ENCODE data around the gene MPZL2.
"Not testable (repeated sequence)": the region's sequence is repeated elsewhere in the genome, so short reads cannot be mapped to it uniquely, and the experiment has no call there.

Gene MPZL2

DNA sequence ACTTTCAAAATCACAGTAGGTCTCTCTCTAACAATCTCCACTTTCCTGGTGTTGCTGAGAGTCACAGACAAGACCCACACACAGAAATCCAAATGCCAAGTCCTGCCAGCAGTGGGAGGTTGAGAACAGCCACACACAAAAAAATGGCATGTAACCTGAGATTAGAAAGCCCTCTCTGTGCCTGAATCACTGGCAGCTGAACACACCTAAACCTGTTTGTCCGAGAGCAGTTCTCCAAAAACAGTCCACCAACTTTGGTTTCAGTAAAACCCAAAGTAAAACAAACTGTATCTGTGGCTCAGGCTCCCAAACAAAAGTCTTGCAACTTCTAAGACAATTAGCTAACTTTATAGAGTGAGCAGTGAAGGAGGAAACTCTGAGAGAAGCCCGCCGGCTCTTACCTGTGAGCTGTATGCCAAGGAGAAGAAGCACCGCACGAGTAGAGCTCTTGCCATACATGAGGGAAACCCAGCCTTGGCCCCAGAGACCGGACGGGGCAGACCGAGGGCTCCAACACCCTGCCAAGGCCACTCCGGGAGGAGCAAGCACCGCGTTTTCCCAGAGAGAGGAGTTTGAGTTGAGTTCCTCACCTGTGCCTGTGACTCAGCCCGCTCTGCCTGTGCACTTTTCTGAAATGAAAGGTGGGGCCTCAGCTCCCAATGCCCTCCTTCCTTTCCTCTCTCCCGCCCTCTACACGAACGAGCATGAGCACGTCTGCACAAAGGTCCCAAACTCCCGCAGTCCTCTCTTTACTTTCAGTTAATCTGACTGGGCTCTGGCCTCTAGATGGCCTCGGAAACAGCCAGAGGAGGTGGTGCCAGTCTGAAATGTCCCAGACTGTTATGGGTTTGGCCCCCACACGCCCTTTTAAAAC is at the start of gene MPZL2:
Gene MPZL2 (minus strand): TSS at position 603 of the 874 bp plus-strand sequence. CDS start 144 bp downstream, at position 459.
- ChIA-PET POLR2A (no interaction called here), CTCF (no interaction called here)
- no peak for DNase-seq (ENCODE audit: extremely low spot score)
- TF ChIP-seq SP1 (IDR thresholded peaks at IDR 0.05), result no peak
- TF ChIP-seq TARDBP (IDR thresholded peaks at IDR 0.05), result no peak
- no peak for TF ChIP-seq LEF1 (IDR thresholded peaks at IDR 0.05; ENCODE audit: borderline replicate concordance)
- TF ChIP-seq, protein P1, sequence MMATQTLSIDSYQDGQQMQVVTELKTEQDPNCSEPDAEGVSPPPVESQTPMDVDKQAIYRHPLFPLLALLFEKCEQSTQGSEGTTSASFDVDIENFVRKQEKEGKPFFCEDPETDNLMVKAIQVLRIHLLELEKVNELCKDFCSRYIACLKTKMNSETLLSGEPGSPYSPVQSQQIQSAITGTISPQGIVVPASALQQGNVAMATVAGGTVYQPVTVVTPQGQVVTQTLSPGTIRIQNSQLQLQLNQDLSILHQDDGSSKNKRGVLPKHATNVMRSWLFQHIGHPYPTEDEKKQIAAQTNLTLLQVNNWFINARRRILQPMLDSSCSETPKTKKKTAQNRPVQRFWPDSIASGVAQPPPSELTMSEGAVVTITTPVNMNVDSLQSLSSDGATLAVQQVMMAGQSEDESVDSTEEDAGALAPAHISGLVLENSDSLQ (IDR thresholded peaks at IDR 0.05), result no peak
- no peak for TF ChIP-seq HDGF (IDR thresholded peaks at IDR 0.05; ENCODE audit: borderline replicate concordance)
- no peak for TF ChIP-seq ZNF384 (IDR thresholded peaks at IDR 0.05)
- no peak for TF ChIP-seq ELF4 (IDR thresholded peaks at IDR 0.05)
- TF ChIP-seq FOXK2 (IDR thresholded peaks at IDR 0.05), result no peak
- TF ChIP-seq FOXA1 (IDR thresholded peaks at IDR 0.05), result no peak

GRCh38 chr11:118313242-118313641 is 49.1 kb upstream of the MPZL2 start:
- TF ChIP-seq ARNT (IDR thresholded peaks at IDR 0.05) (no peak), NFRKB (IDR thresholded peaks at IDR 0.05) (no peak), BHLHE40 (IDR thresholded peaks at IDR 0.05; ENCODE audit: borderline replicate concordance) (no peak)
- no peak for DNase-seq (ENCODE audit: extremely low spot score)
- ChIA-PET CTCF (no interaction called here), POLR2A (interaction anchor here (0.6 kb wide), 1 partner anchor 134 kb away, joined by 3 read pairs; no protein-coding TSS in a partner anchor)

DNA sequence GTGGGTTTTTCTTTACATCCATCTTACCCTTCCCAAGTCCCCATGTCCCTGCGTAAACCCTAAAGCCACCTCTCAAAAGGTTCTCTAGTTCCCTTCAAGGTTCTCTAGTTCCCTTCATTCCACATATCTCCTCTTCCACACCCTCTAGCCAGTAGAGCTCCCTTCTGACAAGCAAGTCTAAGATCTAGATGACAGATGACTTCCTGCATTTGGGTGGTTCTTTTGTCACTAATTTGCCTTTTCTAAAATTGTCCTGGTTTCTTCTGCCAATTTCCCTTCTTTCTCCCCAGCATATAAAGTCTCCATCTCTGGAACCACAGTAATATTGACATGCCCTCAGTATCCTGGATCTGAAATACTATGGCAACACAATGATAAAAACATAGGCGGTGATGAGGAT is 48.2 kb upstream of the MPZL2 start:
- DNase-seq (ENCODE audit: extremely low spot score), result no peak
- CTCF ChIA-PET, result no interaction called here

DNA sequence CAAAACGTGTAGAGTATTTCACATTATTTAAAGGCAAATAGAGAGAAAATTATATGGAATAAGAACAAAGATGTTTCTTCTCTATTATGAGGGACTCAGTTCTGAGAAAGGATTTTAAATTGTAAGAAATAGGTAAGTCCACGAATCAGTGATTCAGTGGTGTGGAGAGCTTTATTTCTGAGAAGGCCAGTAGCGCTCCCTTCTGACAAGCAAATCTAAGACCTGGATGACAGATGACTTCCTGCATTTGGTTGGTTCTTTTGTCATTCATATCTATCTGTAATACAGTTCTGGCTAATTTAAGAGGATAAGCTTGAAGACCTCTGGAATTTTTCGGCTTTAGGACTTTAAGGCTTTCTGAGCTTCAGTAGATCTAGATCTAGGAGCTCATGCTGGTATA is 47.4 kb upstream of the MPZL2 start:
- TF ChIP-seq, protein P1 (IDR thresholded peaks at IDR 0.05), result no peak
- TF ChIP-seq LEF1 (IDR thresholded peaks at IDR 0.05; ENCODE audit: borderline replicate concordance) (no peak), FOXM1 (IDR thresholded peaks at IDR 0.05; ENCODE audit: borderline replicate concordance) (no peak), SUZ12 (IDR thresholded peaks at IDR 0.05) (no peak), BHLHE40 (IDR thresholded peaks at IDR 0.05; ENCODE audit: borderline replicate concordance) (no peak), ZNF384 (IDR thresholded peaks at IDR 0.05) (no peak), ELF4 (IDR thresholded peaks at IDR 0.05) (no peak), FOXK2 (IDR thresholded peaks at IDR 0.05) (no peak), CTBP1 (IDR thresholded peaks at IDR 0.05; ENCODE audit: borderline replicate concordance) (no peak), L3MBTL2 (conservative IDR thresholded peaks at IDR 0.05) (no peak), NFRKB (IDR thresholded peaks at IDR 0.05) (no peak), TARDBP (IDR thresholded peaks at IDR 0.05) (no peak), ARNT (IDR thresholded peaks at IDR 0.05) (no peak), FOXA1 (IDR thresholded peaks at IDR 0.05) (no peak), SP1 (IDR thresholded peaks at IDR 0.05) (no peak), HDGF (IDR thresholded peaks at IDR 0.05; ENCODE audit: borderline replicate concordance) (no peak)
- no peak for DNase-seq (ENCODE audit: extremely low spot score)
- POLR2A ChIA-PET, result no interaction called here
- CTCF ChIA-PET, result no interaction called here

More for the DNA sequence above, 48.2 kb upstream of the MPZL2 start:
- POLR2A ChIA-PET, result no interaction called here
- no peak for TF ChIP-seq NFRKB (IDR thresholded peaks at IDR 0.05)
- TF ChIP-seq L3MBTL2 (conservative IDR thresholded peaks at IDR 0.05), result no peak
- no peak for TF ChIP-seq LEF1 (IDR thresholded peaks at IDR 0.05; ENCODE audit: borderline replicate concordance)

DNA sequence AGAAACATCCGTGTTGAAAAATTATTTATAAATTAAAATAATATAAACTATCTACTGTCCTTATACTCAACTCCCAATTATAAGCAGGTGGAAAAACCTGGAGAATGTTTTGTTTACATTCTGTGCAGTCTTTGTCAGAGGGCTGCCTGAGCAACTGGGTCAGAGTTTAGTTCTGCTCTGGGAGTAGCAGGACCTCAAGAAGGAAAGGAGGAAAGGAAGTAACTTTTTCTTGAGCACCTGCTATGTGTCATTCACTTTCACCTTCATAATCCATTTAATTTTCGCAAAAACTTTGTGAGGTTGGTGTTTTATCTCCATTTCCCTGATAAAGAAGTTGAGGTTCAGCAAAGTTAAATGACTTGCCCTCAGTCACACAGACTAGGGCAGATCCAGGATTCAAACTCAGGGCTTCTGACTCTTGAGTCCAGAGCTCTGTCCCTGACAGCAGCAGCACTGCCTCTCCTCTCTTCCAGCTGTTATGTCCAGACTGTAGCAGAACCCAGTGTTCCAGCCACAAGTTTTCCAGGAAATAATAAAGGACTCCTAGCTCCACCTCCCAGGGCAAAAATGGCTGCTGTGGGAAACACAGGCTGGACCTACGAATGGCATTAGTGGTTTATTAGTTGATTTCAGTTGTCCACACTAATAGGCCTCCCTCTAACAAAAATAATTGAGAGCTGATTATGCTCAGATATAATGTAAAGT is 46.8 kb upstream of the MPZL2 start:
- ChIA-PET CTCF (no interaction called here), POLR2A (no interaction called here)
- TF ChIP-seq FOXK2 (IDR thresholded peaks at IDR 0.05) (no peak), L3MBTL2 (conservative IDR thresholded peaks at IDR 0.05) (no peak), HDGF (IDR thresholded peaks at IDR 0.05; ENCODE audit: borderline replicate concordance) (no peak), FOXM1 (IDR thresholded peaks at IDR 0.05; ENCODE audit: borderline replicate concordance) (no peak), NFRKB (IDR thresholded peaks at IDR 0.05) (no peak)
- DNase-seq (ENCODE audit: extremely low spot score), result no peak

DNA sequence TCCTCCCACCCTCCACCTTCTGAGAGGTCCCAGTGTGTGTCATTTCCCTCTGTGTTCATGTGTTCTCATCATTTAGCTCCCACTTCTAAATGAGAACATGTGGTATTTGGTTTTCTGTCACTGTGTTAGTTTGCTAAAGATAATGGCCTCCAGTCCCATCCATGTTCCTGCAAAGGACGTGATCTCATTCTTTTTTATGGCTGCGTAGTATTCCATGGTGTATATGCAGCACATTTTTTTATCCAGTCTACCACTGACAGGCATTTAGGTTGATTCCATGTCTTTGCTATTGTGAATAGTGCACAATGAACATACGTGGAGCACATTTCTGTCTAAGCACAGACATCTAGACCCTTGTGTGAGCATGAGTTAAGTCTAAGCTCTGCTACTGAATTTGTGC is 46.2 kb upstream of the MPZL2 start:
- POLR2A ChIA-PET, result no interaction called here
- TF ChIP-seq ARNT (IDR thresholded peaks at IDR 0.05) (no peak), ZNF384 (IDR thresholded peaks at IDR 0.05) (no peak), L3MBTL2 (conservative IDR thresholded peaks at IDR 0.05) (no peak), LEF1 (IDR thresholded peaks at IDR 0.05; ENCODE audit: borderline replicate concordance) (no peak), FOXK2 (IDR thresholded peaks at IDR 0.05) (no peak), FOXA1 (IDR thresholded peaks at IDR 0.05) (no peak), CTBP1 (IDR thresholded peaks at IDR 0.05; ENCODE audit: borderline replicate concordance) (no peak), ELF4 (IDR thresholded peaks at IDR 0.05) (no peak), BHLHE40 (IDR thresholded peaks at IDR 0.05; ENCODE audit: borderline replicate concordance) (no peak), SUZ12 (IDR thresholded peaks at IDR 0.05) (no peak), NFRKB (IDR thresholded peaks at IDR 0.05) (no peak), HDGF (IDR thresholded peaks at IDR 0.05; ENCODE audit: borderline replicate concordance) (no peak), SP1 (IDR thresholded peaks at IDR 0.05) (no peak), TARDBP (IDR thresholded peaks at IDR 0.05) (no peak), FOXM1 (IDR thresholded peaks at IDR 0.05; ENCODE audit: borderline replicate concordance) (no peak)
- TF ChIP-seq, protein P1 (IDR thresholded peaks at IDR 0.05), result no peak
- CTCF ChIA-PET, result no interaction called here
- no peak for DNase-seq (ENCODE audit: extremely low spot score)

GRCh38 chr11:118308995-118309528 is 45.0 kb upstream of the MPZL2 start:
- CTCF ChIA-PET; POLR2A ChIA-PET; DNase-seq (ENCODE audit: extremely low spot score): not testable (repeated sequence)

All from HEK293T (cell line).